Activated CD4-positive, alpha-beta T cell treated with anti-CD3 and anti-CD28 coated beads for 4 hours (primary cell): ENCODE results near the gene GPR42.
"Not testable (repeated sequence)": the region's sequence is repeated elsewhere in the genome, so short reads cannot be mapped to it uniquely, and the experiment has no call there.

Source experiments
- DNase-seq, 2 donors: peaks; one replicate each; pipeline ENCODE4 v3.0.0-alpha.2; 2020

The GPR42 gene

DNA sequence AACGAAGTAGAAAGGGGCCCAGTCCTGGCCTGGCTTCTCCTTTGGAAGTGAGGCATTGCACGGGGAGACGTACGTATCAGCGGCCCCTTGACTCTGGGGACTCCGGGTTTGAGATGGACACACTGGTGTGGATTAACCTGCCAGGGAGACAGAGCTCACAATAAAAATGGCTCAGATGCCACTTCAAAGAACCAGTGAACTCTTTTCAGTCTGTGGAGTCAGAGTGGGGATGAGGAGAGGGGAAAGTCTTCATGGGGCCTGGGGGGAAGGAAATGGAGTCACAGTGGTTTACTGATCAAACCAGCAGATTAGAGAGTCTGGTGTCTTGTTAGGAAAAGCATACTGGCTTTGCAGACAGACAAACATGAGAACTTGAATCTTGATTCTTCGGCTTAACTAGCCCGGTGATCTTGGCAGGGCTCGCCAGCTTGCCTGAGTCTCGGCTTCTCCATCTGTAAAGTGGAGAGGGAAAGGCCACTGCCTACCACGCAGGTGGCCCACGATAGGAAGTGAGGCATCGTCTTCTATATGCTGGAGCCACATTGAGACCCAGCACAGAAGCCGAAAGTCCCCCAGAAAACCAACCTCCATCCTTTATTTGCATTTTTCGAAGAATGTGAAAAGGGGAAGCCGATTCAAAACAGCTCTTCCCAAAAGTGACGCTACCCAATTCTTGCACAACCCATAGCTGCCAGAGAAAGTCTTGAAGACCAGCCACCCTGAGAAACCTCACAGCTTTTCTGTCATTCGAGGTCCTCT is 23.5 kb upstream of the GPR42 start, which contains the start of gene FFAR1:
TSS of gene FFAR1 (plus strand) at position 732 of the 759 bp plus-strand sequence. CDS start 3,650 bp downstream, outside the sequence.
- peak; percentile 40 to 45 for DNase-seq

DNA sequence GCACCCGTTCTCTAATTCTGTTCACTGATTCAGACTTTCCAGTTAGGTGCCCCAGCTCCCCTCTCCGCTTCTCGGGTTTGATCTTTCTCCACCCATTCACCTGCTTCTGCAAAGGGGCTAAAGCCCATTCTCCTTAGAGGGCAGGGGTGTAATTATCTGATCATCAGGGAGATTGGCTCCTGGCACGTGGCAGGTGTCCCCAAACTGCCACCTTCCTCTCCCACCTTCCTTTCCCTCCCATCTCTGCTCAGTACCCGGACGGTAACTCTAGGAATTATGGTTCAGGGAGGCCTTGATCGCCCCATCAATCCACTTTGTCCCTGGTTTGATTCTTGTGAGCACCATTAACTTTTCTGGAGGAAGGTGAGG is 23.0 kb upstream of the GPR42 start:
- DNase-seq = no peak

DNA sequence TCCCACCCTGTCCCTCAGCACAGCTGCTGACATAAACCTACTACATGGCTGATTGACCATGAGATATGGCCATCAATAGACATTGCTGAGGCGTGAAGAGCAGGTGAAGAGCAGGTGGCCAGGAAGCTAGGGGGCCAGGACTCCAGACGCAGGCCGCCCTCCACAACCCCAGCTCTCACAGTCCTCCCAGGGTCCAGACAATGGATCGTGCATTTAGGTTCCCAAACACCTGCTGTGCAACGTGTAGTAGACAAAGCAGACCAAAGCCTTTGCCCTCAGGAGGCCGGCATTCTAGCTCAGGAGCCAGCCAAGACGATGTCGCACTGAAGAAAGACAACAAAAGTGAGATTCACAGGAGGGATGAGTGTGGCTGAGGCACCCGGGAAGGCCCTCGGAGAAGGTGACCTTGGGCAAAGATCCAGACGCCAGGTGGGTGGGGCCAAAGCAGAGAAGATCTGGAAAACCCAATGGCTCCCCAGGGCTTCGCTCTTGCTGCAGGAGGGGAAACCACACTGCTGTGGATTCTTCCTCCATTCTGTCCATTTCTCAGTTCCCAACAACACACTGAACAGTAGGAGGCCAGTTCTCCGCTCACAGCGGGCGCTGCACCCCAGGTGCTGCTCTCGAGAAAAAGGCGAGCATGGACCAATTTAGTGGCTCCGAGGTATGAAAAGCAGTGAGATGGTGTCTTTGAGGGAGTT is 21.8 kb upstream of the GPR42 start:
- DNase-seq = no peak

GRCh38 chr19:35349614-35350521 is 21.0 kb upstream of the GPR42 start:
- DNase-seq = no peak

GRCh38 chr19:35350591-35350990 is 20.3 kb upstream of the GPR42 start:
- DNase-seq = no peak

DNA sequence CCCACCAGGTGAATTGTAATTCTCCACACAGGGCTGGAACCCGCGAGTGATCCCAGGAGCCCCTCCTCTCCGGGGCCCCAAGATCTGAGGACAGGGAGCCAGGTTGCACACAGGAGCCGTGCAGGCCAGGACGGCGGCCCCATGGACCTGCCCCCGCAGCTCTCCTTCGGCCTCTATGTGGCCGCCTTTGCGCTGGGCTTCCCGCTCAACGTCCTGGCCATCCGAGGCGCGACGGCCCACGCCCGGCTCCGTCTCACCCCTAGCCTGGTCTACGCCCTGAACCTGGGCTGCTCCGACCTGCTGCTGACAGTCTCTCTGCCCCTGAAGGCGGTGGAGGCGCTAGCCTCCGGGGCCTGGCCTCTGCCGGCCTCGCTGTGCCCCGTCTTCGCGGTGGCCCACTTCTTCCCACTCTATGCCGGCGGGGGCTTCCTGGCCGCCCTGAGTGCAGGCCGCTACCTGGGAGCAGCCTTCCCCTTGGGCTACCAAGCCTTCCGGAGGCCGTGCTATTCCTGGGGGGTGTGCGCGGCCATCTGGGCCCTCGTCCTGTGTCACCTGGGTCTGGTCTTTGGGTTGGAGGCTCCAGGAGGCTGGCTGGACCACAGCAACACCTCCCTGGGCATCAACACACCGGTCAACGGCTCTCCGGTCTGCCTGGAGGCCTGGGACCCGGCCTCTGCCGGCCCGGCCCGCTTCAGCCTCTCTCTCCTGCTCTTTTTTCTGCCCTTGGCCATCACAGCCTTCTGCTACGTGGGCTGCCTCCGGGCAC is 19.3 kb upstream of the GPR42 start:
- no peak for DNase-seq

DNA sequence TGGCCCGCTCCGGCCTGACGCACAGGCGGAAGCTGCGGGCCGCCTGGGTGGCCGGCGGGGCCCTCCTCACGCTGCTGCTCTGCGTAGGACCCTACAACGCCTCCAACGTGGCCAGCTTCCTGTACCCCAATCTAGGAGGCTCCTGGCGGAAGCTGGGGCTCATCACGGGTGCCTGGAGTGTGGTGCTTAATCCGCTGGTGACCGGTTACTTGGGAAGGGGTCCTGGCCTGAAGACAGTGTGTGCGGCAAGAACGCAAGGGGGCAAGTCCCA is 18.8 kb upstream of the GPR42 start:
- no peak for DNase-seq

- DNase-seq = peak; percentile 70 to 71
Measured at GRCh38 chr19:35352448-35353304, 18.2 kb upstream of the GPR42 start.

- no peak for DNase-seq
Measured at GRCh38 chr19:35353635-35354034, 17.2 kb upstream of the GPR42 start.

DNA sequence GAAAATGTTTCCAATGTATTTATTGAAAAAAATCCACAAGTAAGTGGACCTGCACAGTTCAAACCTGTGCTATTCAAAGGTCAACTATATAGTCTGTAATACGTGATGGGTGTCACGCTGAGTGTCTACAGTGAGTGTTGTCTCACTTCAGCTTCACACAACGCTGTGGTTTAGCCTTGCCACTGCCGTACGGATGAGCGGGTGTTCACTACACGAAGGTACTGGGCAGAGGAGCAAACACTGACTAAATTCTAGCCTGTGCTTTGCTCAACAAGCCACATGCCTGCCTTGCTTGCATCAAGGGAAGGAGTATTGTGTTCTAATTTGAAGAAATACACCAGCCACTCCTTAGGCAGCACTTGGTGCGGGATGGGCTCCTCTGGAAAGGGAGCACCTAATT is 16.0 kb upstream of the GPR42 start:
- DNase-seq = no peak

DNA sequence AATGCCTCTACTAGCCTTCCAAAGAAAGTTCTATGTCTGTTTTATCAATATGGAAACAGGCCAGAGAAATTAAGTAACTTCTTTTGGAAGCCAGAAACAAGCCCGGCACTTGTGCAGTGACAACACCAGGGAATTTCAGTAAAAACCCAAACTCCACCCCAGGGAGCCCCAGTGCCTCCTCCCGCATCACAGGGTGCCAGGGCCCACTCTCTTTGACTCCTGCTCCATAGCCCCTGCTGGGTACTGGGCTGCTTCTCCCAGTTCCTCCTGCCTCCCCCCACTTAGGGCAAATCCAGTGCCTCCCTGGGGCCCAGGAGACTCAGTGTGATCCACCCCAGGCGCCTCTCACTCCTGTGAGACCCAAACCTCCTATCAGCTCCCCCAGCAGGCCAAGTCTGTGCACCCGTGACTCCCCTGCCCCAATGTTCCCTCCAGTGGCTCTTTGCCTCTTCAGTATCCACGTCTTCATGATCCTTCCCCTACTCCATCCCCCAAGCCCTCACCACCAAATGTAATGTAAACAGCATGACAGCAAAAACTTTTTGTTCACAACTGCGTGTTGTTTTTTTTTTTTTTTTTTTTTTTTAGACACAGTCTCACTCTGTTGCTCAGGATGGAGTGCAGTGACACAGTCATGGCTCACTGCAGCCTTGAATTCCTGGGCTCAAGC is 14.9 kb upstream of the GPR42 start:
- DNase-seq = no peak

DNA sequence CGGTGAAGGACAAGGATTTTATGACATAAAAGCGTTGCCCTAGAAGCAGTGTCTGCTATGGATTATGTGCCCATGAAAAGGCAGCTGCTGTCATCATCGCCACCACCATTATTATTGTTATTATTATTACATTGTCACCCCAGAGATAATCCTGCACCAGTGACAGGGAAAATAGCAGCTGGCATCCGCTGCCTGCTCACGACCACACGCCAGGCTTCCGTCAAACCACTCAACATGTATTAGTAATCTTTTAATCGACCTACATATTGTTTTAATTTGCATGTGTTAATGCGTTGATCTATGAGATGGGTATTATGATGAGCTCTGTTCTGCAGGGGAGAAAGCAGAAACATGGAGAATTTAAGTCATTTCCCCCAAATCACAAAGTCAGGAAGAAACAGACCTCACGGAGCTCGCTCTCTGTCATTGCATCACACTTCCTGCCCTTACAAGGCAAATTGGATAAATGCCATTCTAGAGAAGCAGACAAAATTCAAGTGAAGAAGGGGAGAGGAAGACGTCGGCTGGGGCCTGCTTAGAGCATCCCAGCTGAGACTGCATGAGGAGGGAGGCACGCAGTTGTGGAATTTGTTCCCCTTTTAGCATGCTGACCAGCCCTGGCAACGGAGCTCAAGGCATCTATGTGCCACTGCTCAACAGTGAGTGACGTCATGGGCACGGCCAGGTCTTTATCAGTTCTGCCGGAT is 12.8 kb upstream of the GPR42 start, which contains the start of gene FFAR3:
TSS of gene FFAR3 (plus strand) at position 594 of the 707 bp plus-strand sequence. CDS start 431 bp downstream, outside the sequence.
- DNase-seq = peak in 1 of 2 donors; percentile 20

GRCh38 chr19:35358834-35359233 is 12.0 kb upstream of the GPR42 start:
- DNase-seq = not testable (repeated sequence)

- not testable (repeated sequence) for DNase-seq
Measured at GRCh38 chr19:35359395-35359794, 11.5 kb upstream of the GPR42 start.

- not testable (repeated sequence) for DNase-seq
Measured at GRCh38 chr19:35360081-35360480, 10.8 kb upstream of the GPR42 start.

GRCh38 chr19:35360880-35361420 is 9.9 kb upstream of the GPR42 start:
- no peak for DNase-seq

DNA sequence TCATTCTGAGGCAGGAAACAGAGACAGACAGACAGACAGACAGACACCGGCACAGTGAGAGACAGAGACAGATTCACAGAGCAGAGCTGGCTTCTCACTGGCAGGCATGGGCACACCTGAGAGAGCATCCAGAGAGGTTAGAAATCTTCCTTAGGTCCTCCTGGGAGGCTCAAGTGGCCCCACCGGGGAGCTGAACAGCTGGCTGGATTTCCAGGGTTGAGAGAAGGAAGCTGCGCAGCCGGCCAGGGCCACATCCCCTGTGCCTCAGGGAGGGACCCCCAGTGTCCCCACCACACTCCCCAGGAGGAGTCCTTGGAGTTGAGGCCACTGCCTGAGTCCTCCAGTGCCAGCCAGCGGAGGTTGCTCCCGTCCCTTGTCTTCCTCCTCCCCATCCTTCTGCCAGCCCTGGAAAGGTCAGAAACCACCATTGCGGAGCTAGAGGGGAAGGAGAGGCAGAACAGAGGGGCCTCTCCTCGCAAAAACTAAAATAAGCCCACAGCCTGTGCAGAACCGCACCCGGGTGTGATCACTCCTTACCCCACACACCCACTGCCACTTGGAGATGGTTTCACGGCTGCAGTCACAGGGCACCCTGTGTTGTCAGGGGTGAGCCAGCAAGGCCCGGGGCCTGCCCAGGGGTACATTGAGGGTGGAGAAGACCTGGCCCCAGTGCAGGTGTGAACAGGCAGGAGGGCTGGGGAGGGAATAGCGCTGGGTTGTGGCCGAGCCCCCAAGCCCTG is 8.4 kb upstream of the GPR42 start:
- DNase-seq = no peak

DNA sequence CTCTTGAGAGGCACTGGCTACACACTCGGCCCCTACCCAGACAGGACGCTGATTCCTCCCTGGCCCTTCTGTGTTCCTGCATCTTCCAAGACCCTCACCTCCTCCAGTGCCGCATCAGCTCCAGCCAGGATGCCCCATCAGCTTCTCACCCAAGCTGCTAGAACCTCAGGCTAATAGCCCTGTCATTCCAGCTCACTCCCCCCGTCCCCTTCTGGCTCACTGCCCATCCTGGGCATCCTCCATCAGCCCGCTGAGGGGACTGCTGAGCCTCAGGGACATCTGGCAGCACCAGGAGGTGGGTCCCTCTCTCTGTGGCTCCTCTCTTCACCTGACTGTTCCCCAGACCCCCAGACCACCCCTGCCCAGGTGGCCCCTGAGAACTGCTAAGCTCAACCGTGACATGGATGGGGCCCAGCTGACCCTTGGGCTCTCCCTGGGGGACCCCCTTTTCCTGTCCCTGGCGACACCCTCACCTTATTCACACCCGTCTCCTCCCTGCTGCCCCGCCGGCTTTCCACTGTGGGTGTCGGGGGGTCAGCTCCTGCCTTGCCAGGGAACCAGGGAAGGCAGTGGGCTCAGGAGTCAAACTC is 7.8 kb upstream of the GPR42 start:
- DNase-seq = no peak
